Measurements from ENCODE around the gene UBE2U.

DNA sequence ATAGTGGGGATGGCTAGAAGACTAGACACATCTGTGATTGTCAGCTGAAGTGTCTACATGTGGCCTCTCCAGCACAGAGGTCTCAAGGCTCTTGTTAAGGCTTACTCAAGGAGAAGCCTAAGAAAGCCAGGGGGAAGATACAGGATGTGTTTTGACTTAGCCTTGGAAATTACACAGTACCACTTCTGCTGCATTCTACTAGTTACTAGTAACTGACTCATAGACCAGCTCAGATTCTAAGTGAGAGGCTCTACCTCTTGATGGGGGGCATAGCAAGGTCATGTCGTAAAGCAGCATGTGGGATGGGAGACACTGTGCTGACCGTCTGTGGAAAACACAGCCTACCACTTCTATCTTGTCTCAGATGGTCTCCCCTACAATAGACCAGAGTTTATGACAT is 99.5 kb downstream of the UBE2U start:
- TF ChIP-seq, protein P1, sequence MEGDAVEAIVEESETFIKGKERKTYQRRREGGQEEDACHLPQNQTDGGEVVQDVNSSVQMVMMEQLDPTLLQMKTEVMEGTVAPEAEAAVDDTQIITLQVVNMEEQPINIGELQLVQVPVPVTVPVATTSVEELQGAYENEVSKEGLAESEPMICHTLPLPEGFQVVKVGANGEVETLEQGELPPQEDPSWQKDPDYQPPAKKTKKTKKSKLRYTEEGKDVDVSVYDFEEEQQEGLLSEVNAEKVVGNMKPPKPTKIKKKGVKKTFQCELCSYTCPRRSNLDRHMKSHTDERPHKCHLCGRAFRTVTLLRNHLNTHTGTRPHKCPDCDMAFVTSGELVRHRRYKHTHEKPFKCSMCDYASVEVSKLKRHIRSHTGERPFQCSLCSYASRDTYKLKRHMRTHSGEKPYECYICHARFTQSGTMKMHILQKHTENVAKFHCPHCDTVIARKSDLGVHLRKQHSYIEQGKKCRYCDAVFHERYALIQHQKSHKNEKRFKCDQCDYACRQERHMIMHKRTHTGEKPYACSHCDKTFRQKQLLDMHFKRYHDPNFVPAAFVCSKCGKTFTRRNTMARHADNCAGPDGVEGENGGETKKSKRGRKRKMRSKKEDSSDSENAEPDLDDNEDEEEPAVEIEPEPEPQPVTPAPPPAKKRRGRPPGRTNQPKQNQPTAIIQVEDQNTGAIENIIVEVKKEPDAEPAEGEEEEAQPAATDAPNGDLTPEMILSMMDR (conservative IDR thresholded peaks at IDR 0.05; ENCODE audit: low read depth in 2 of 2), result no peak
- TF ChIP-seq, protein P2, sequence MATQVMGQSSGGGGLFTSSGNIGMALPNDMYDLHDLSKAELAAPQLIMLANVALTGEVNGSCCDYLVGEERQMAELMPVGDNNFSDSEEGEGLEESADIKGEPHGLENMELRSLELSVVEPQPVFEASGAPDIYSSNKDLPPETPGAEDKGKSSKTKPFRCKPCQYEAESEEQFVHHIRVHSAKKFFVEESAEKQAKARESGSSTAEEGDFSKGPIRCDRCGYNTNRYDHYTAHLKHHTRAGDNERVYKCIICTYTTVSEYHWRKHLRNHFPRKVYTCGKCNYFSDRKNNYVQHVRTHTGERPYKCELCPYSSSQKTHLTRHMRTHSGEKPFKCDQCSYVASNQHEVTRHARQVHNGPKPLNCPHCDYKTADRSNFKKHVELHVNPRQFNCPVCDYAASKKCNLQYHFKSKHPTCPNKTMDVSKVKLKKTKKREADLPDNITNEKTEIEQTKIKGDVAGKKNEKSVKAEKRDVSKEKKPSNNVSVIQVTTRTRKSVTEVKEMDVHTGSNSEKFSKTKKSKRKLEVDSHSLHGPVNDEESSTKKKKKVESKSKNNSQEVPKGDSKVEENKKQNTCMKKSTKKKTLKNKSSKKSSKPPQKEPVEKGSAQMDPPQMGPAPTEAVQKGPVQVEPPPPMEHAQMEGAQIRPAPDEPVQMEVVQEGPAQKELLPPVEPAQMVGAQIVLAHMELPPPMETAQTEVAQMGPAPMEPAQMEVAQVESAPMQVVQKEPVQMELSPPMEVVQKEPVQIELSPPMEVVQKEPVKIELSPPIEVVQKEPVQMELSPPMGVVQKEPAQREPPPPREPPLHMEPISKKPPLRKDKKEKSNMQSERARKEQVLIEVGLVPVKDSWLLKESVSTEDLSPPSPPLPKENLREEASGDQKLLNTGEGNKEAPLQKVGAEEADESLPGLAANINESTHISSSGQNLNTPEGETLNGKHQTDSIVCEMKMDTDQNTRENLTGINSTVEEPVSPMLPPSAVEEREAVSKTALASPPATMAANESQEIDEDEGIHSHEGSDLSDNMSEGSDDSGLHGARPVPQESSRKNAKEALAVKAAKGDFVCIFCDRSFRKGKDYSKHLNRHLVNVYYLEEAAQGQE (IDR thresholded peaks at IDR 0.05; ENCODE audit: unreplicated experiment), result no peak
- TF ChIP-seq POLR2AphosphoS5 (IDR thresholded peaks at IDR 0.05; ENCODE audit: low read depth) (no peak), EZH2 (IDR thresholded peaks at IDR 0.05; ENCODE audit: low read depth, unreplicated experiment) (no peak), JUNB (IDR thresholded peaks at IDR 0.05; ENCODE audit: unreplicated experiment) (no peak), EZH2phosphoT487 (IDR thresholded peaks at IDR 0.05; ENCODE audit: unreplicated experiment) (no peak), NANOG (IDR thresholded peaks at IDR 0.05; ENCODE audit: borderline replicate concordance) (no peak)

Data from GM23338 (cell line).